ENCODE results near the gene IRAK1.

The IRAK1 gene

DNA sequence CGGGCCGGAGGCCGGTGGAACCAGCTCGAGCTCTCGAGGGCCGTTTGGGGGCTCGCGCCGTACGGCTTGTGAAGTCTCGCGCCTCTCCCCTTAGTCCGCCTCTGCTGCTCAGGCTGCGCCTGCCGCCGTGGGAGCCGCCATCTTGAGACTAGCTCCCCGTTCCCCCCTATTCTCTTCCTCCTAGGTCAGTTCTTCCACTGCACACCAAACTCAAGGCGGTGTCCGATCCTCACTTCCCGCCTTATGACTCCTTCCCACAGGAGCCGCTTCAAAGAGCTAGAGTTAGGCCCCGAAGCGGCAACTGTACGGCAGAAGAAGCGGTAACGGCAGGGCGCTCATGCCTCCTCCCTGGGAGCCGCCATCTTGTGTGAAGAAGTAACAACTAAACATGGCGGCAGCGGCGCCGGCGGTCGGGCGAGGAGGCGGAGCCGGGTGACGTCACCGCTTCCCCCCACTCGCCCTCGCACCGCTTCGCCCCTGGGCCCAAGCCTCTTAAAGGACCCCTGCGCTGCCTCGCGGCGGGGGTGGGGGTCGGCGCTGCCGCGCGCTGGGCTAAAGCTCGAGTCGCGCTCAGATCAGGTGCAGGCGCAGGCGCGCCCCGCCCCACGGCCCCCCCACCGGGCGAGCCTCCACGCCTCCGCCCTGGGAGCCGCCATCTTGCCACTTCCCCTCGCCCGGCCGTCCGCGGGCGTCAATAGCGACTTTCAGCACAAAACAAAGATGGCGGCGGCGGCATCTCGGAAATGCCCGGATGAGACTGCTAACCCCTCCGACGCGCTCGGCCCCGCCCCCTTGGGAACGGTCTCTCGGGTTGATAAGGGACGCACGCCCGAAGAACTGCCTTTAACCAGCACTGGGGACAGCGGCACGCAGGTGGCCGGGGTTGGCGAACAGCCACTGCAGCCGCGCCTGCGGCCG is 48.0 kb downstream of the IRAK1 start, which contains the start of gene HCFC1:
Gene HCFC1 (minus strand): TSS at position 369 of the 918 bp plus-strand sequence. CDS start 978 bp downstream, outside the sequence.
- DNase-seq (ENCODE audit: low read depth in 4 of 4, low spot score in 1 of 4) = peak; percentile 65 to 82 (median 78)

DNA sequence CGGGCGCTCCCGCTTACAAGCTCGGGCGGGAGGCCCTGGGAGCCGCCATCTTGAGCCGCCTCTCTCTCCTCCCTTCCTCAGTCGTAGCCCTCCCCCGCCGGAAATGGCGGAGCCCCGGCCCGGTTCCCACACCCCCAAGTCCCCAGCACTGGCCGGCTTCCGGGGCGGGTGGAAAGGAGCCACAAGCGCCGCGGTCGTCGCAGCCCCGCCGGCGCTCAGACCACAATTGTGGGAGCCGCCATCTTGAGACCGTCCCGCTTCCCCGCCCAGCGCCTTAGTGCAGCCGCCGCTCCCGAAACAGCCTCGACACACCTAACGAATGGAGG is 48.6 kb downstream of the IRAK1 start:
- DNase-seq (ENCODE audit: low read depth in 4 of 4, low spot score in 1 of 4) = peak; percentile 47 to 80 (median 72)

DNA sequence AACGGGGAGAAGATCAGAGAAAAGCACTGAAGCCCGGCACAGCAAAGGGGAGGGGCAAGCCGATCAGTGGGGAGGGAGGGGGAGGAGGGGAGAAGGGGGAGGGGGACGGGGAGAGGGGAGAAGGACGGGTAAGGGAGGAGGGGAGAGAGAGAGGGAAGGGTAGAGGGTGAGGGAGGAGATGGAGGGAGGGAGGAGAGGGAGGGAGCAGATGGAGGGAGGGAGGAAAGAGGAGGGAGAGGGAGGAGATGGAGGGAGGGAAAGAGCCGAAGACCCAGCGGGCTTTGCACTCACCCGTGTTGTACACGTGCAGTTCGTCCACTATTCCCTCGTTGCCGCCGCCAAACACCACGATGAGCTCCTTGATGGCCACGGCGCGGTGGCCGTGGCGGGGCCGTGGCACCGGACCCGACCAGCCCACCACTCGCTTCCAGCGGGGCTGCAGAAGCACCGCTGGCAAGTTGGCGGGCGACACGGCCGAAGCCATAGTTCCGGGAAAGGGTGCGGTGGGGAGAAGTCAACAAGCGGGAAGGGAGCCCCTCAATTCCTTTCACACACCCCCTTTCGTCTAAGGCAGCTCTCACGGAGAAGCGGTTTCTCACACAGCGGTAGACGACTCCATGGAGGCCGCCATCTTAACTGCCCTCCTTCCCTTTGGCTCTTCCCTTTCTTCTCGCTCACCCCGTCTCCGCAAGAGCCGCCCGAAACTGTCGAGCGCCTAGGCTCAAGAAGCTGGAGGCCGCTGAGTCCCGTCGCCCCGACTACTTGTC is 49.2 kb downstream of the IRAK1 start:
- DNase-seq (ENCODE audit: low read depth in 4 of 4, low spot score in 1 of 4) = no peak

DNA sequence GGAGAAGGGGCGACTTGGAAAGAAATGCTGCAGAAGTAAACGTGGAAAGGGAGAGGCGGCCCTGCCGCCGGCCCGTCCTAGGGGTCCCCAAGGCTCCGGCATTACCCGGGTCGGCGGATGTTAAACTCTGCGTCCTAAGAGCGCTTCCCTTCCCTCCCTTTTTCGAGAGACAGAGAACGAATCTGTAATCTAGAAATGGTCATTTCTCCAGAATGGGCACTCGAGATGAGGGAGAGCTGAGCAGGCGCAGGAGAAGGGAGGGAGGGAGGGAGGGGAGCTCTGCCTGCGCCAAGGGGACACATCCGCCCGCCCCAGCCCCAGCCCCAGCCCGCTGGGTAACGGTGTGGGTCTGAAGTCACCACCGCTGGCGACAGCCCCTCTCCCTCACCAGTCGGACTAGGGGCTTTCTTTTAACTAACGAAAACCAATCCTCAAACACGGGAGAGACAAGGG is 49.8 kb downstream of the IRAK1 start:
- no peak for DNase-seq (ENCODE audit: low read depth in 4 of 4, low spot score in 1 of 4)

GRCh38 chrX:153969125-153969903 is 50.4 kb downstream of the IRAK1 start:
- DNase-seq (ENCODE audit: low read depth in 4 of 4, low spot score in 1 of 4) = no peak

DNA sequence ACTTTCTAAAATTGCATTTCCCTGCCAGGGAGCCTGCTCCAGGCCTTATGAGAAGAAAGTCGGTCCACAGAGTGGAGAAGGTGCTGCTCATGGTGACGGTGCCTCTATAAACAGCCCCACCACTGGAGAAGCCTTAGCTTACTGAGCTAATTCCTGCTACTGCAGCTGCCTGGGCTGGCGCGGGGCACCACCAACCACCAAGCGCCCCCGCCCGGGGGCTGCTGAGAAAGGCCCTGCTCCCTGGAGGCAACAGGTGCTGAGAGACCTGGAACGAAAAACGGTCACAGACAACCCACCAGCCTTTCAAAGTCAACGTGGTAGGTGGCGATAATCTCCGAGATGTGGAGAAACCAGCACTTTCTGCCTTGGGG is 51.0 kb downstream of the IRAK1 start:
- no peak for DNase-seq (ENCODE audit: low read depth in 4 of 4, low spot score in 1 of 4)

GRCh38 chrX:153968255-153968654 is 51.4 kb downstream of the IRAK1 start:
- no peak for DNase-seq (ENCODE audit: low read depth in 4 of 4, low spot score in 1 of 4)

- no peak for DNase-seq (ENCODE audit: low read depth in 4 of 4, low spot score in 1 of 4)
Measured at GRCh38 chrX:153967536-153968224, 52.0 kb downstream of the IRAK1 start.

DNA sequence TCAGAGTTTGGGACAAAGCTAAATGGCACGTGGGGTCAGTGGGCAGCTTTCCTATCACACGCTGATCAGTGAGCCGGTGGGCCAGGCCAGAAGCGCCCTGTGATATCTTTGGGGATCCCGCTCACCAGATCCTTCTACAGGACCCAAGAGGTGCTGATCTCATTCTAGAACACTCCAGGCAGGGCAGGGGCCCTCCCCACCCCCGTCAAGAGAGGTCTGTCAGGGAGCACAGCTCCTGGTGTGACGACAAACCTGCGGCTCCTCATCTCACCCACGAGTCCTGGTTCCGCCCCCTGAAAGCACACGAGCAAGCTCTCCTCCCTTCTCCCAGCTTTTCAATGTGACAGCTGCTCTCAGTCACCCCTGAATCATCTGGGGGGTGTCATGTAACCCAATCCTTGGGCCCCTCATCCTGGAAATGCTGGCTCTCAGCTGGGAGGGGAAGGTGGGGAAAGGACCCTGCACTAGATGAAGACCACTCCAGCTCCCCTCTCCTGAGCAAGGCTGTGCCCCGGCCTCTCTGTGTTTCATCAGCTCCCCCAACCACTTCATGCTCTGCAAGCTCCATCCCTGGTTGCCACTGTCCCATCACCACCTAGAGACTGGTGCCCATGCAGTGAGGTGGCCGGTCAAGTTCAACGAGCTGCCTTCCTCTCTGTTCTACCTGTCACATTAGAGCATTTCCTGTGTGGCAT is 52.7 kb downstream of the IRAK1 start:
- no peak for DNase-seq (ENCODE audit: low read depth in 4 of 4, low spot score in 1 of 4)

- no peak for DNase-seq (ENCODE audit: low read depth in 4 of 4, low spot score in 1 of 4)
Measured at GRCh38 chrX:153966283-153966688, 53.4 kb downstream of the IRAK1 start.

DNA sequence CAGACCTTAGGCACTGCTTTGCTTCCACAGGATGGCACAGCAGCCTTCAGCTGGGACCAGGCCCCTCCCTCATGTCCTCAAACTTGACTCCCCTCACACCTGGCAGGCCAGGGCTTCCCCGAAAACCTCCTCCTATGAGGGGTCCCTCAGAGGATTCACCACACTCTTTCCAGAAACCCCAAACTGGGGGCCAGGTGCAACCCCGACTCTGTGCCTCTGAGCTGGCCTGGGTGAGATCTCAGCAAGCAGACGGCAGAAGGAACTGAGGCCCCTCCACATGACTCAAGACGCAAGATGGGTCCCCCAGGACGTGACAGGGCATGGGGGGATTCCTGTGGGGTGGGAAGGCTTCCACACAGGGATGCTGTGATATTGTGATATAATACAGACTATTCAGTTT is 54.3 kb downstream of the IRAK1 start:
- DNase-seq (ENCODE audit: low read depth in 4 of 4, low spot score in 1 of 4) = no peak

GRCh38 chrX:153964105-153964504 is 55.6 kb downstream of the IRAK1 start:
- no peak for DNase-seq (ENCODE audit: low read depth in 4 of 4, low spot score in 1 of 4)

GRCh38 chrX:153963546-153963945 is 56.2 kb downstream of the IRAK1 start:
- DNase-seq (ENCODE audit: low read depth in 4 of 4, low spot score in 1 of 4) = no peak

GRCh38 chrX:153961292-153961691 is 58.4 kb downstream of the IRAK1 start:
- DNase-seq (ENCODE audit: low read depth in 4 of 4, low spot score in 1 of 4) = no peak

GRCh38 chrX:153960786-153961185 is 58.9 kb downstream of the IRAK1 start:
- no peak for DNase-seq (ENCODE audit: low read depth in 4 of 4, low spot score in 1 of 4)

Data from stimulated activated CD4-positive, alpha-beta T cell treated with anti-CD3 and anti-CD28 coated beads, Interleukin-1b, Interleukin-23, amount 100 ng/mL, for 24 hours (primary cell).